Epithelial cell of esophagus (primary cell): ENCODE measurements around the gene ATP2A1.
A peak's percentile ranks its signal among the peaks of the same experiment; 100 is the strongest.
"Not testable (repeated sequence)": the region's sequence is repeated elsewhere in the genome, so short reads cannot be mapped to it uniquely, and the experiment has no call there.

Experiments
- DNase-seq: peaks from one replicate; pipeline ENCODE4 v3.0.0; 2010; ENCODE audit warnings: low read depth
- H3K4me3 ChIP-seq: 2 replicates; pipeline ENCODE4 v1.5.1; 2011; ENCODE audit warnings: mild to moderate bottlenecking, low read length, control low read depth
- TF ChIP-seq, protein P1 (sequence below): IDR thresholded peaks from 2 replicates; pipeline ENCODE4 v1.5.1; 2011; ENCODE audit warnings: low read depth, mild to moderate bottlenecking, low read length, control low read depth, inconsistent platforms; ENCODE audit not compliant: insufficient read depth; ENCODE audit errors: missing control alignments

ATP2A1 gene

DNA sequence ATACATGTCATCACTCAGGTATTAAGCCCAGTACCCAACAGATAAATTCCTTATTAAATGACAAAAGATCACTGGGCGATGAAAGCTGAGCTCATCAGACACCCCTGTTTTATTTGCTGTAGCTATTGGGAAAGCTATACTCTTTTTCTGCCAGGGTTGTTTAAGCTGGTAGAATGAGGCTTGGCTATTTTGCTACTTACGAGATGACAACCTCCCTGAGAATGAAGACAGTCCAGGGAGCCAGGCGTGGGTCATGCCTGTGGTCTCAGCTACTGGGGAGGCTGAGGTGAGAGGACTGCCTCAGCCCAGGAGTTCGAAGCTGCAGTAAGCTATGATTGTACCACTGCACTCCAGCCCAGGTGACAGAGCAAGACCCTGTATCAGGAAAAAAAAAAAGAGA lies 19.0 kb upstream of the ATP2A1 start:
- H3K4me3 ChIP-seq: no peak overlapping the region
- no peak for DNase-seq
- TF ChIP-seq, protein P1, sequence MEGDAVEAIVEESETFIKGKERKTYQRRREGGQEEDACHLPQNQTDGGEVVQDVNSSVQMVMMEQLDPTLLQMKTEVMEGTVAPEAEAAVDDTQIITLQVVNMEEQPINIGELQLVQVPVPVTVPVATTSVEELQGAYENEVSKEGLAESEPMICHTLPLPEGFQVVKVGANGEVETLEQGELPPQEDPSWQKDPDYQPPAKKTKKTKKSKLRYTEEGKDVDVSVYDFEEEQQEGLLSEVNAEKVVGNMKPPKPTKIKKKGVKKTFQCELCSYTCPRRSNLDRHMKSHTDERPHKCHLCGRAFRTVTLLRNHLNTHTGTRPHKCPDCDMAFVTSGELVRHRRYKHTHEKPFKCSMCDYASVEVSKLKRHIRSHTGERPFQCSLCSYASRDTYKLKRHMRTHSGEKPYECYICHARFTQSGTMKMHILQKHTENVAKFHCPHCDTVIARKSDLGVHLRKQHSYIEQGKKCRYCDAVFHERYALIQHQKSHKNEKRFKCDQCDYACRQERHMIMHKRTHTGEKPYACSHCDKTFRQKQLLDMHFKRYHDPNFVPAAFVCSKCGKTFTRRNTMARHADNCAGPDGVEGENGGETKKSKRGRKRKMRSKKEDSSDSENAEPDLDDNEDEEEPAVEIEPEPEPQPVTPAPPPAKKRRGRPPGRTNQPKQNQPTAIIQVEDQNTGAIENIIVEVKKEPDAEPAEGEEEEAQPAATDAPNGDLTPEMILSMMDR: no peak

DNA sequence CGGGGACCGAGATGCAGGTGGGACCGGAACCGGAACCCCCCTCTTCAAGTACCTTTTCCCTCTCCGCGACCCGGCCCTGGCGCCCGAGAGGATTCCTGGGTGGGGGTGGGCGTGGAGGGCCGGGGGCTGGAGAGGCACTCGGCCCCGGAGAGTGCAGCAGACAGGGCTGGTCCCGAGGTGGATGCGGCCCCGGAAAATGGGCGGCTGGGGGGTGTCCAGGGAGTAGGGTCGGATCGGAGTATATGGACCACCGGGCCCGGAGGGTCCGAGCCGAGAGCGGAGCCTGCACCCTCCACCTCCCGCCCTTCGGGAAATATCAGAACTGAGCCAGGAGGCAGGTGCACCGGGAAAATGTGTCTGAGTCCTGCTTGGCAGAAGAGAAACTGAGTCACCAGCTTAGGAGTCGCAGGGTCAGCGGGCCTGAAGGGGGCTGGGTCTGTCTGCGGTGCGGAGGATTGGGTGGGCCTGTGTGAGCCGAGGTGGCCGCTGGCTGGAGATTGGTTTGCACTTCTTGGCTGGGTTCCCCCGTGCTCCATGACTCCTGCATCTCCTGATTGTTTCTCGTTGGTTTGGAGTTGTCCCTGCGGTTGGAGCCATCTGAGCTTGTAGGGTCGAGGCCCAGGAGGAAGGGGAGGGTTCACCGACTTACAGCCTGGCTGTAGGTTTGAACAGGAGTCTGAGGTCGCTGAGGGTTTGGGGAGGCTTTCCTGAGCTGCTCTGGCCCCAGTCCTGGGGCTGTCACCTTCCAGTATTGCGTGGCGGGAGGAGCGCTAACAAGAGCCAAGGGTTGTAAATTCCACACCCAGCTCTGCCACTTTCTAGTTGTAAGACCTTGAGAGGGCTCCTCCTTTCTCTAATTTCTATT lies 14.1 kb upstream of the ATP2A1 start:
- no peak for DNase-seq
- TF ChIP-seq, protein P1: no peak
- H3K4me3 ChIP-seq: peak overlapping the region; percentile 96

DNA sequence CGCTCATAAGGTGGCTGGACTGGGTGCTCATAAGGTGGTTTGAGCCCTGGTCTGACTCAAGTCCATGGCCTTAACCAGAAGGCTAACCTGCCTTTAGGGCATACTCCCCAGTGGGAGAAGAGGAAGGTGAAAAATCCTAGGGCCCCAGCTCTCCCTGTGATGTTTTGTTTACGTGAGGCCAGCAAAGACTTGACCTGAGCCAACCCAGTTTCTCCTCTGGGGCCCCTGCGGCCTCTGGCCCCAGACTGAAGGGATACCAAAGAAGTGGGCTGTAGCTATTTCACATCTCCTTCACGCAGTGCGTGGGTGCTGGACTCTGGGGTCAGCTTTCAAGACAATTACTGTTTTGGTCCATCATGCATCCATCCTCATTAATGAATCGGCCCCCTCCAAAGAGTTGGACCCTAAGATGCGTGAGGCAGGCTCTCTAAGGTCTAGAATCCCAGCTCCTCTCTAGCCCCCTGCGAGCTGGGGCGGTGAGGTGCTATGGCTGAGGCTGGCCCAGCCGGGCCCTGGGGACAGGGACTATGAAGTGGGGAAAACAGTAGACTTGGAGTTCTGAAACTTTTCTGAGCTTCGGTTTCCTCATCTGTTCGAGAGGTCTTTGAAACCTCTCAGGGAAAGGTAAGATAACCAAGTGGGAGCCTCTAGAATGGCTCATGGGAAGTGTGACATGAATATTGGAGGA lies 13.1 kb upstream of the ATP2A1 start:
- TF ChIP-seq, protein P1: no peak
- peak overlapping the region; percentile 96 for H3K4me3 ChIP-seq
- no peak for DNase-seq

DNA sequence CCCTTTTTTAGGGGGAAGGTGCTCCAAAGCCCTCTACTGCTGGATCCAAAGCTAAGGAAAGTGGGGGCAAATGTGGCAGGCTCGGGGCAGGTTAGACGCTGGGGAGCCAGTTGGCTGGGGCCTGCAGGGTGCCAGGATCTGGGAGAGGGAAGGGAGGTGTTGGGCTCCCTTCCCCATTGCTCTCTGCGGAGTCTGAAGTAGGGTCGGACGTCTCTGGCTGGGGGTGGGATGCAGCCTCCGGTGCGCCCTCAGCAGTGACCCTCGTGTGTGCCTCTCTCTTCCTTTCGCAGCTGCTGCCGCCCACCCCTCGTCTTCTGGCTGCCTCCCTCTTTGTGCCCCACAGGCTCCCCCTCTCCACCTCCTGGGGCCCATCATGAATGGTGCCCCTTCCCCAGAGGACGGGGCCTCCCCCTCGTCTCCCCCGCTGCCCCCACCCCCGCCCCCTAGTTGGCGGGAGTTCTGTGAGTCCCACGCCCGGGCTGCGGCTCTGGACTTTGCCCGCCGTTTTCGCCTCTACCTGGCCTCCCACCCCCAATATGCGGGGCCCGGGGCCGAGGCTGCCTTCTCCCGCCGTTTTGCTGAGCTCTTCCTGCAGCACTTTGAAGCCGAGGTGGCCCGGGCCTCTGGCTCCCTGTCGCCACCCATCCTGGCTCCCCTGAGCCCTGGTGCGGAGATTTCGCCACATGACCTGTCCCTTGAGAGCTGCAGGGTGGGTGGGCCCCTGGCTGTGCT lies 12.4 kb upstream of the ATP2A1 start:
- H3K4me3 ChIP-seq: no peak overlapping the region
- no peak for DNase-seq
- TF ChIP-seq, protein P1: no peak

DNA sequence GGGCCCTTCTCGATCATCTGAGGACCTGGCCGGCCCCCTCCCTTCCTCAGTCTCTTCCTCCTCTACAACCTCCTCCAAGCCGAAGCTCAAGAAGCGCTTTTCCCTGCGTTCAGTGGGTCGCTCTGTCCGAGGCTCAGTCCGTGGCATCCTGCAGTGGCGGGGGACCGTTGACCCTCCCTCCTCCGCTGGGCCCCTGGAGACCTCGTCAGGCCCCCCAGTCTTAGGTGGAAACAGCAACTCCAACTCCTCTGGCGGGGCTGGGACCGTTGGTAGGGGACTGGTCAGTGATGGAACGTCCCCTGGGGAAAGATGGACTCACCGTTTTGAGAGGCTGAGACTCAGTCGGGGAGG lies 11.9 kb upstream of the ATP2A1 start:
- no peak overlapping the region for H3K4me3 ChIP-seq
- TF ChIP-seq, protein P1: no peak
- DNase-seq: no peak

DNA sequence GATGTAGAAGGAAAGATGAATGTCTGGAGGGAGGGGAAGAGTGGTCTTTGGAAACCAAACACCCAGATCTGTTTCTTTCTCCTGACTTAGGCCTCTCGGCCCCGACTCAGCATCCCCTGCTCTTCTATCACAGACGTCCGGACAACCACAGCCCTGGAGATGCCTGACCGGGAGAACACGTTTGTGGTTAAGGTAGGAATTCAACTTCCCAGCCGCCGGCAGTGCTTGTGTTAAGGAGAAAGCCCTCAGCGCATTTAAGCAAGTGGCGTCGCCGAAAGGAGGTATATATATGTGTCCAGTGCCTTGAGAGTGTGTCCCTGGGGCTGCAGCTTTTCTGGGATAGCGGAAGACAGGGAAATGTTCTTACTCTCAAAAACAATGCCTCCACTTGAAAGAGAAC lies 11.0 kb upstream of the ATP2A1 start:
- no peak overlapping the region for H3K4me3 ChIP-seq
- no peak for DNase-seq
- TF ChIP-seq, protein P1: no peak

DNA sequence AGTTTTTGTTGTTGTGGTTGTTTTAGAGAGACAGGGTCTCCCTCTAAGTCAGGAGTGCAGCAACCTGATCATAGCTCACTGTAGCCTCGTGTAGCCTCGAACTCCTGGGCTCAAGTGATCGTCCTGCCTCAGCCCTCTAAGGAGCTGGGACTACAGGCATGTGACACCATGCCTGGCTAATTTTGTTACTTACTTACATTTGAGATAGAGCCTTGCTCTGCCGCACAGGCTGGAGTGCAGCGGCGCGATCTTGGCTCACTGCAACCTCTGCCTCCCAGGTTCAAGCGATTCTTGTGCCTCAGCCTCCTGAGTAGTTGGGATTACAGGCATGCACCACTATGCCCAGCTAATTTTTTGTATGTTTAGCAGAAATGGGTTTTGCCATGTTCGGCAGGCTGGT lies 10.6 kb upstream of the ATP2A1 start:
- not testable (repeated sequence) for H3K4me3 ChIP-seq, DNase-seq
